NCI-H1417 treated with DMSO at 0.1 percent for 48 hours (cell line): ENCODE measurements around the gene MAPRE3.
"Not testable (repeated sequence)": the region's sequence is repeated elsewhere in the genome, so short reads cannot be mapped to it uniquely, and the experiment has no call there.

Experiments
- DNase-seq: peaks from one replicate; lab custom pipeline; 2025; lab: John Stamatoyannopoulos, UW

MAPRE3 gene

DNA sequence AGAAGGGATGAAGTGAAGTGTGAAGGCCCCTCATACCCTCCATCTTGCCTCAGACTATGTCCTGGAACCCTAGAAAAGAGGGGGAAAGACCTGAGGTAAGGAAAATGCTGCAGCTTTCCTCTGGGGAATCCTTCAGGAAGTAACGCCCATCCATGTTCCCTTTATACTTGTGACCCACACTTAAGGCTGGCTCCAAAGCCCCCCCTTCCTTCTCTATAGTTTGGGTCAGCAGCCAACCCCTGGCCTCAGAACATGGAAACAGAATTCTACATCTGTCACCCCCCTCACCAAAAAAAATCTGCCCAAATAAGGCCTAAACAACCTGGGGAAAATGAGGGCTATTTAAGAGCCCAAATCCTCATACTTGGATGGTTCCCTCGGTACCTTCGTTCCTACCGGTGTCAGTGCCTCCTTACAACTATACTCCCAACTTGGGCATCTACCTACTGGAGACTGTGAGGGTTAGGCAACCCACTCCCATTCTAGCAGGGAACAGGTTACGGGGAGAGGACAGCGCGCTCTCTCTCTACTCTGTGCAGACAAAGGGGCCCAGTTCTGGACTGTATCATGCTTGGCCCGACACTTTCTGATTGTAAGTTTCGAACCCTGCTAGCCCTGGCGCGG is 100.3 kb downstream of the MAPRE3 start:
- DNase-seq: no peak

DNA sequence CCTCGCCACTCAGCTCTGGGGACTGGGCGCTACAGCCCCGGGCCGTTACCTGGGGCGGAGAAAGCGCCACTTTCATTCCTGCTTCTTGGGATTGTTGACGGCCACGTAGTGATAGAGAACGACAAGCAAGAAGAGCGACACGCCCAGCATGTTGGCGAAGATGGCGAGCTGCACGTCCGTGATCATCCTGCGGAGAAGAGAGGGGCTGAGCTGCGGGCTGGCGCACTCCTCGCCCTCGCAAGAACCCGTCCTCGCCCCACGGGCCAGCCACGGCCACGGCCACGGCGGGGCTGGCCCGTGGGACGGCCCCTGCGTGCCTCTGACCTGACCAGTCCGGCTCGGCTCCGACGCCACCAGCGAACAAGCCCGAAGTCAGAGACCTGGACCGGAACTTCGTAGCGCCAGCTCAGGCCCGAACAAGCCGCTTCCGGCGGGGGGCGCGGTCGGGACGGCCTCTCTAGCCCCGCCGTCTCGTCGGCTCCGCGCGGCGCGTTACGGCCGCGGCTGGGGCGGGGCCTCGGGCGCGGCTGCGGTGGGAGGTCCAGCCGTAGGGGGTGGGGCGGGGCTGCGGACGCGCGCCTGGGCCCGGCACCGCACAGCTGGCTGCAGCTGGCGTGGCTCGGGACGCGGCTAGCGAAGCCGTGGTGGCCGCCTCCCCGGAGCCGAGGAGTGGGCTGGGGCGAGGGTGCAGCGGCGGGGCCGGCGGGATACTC is 101.0 kb downstream of the MAPRE3 start, which contains the start of gene OST4:
TSS of gene OST4 (minus strand) at position 378 of the 713 bp plus-strand sequence.
- peak; percentile 34 for DNase-seq

DNA sequence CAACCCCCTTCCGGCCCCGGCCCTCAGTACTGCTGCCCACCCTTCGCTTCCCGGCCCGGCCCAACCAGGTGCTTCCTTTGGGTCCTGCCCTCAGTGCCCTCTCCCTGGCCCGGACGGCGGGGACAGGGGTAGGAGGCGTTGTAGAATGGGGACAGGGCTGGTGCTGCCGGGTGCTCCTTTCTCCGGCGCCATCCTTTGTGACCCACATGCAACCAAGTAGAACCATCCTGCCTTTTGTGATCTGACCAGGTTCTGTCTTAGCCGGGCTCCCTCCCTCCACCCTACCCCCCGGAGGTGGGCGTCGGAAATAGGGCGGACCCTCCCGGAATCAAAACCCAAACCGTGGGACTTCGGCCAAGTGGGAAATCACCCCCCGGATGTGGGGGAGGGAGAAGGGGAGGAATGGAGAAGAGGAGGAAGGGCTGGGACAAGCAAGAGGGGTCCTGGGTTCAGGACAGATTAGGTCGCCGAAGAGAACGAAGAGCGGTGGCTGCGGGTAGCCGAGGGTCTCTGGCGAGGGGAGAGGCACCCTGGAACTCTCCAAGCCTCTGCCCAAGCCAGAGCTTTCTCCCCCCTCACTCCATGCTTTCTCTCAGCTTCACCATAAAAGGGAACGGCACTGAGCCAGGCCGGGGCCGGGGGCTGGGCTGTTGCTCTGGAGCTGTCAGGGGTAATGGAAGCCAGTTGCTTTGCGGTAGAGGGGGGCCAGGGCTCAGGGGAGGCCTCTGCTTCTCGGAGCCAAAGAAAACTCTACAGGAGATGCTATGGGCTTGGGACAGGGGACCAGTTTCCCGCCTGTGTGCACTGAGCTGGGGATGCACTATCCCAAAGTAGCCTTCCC is 101.8 kb downstream of the MAPRE3 start:
- DNase-seq: no peak

DNA sequence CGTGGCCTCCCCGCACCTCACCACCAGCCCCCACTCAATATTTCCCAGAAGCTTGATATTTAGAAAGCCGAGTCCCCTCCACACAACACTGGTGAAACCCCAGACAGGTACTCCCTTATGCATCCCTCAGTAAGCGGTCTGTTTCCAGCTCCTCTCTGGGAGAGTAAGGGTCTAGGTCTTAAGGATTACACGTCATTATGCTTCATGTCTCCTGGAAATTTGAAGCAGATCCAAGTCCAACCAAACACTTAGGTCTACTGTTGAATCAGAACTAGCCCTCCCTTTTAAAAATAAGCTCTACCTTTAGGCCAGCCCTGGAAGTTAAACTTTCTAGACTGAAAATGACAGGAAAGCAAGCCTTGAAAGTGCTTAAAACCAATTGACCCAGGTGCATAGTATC is 102.5 kb downstream of the MAPRE3 start:
- no peak for DNase-seq

DNA sequence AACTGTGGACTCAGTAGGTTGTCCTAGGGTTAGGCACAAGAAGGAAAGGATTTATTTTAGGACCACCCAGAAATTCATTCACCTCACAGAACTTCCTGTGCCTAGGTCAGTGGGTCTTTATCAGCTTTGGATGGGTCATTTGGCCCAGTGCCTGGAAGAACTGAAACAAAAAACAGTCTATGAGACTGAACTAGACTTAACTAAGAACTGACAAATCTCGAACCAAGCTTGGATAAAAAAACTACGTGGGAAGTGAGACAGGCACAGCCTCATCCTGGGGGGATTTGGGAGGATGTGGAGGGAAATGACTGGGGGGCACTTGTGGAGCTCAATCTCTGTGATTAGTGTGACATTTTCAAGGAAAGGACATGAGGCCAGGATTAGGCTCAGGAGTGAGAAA is 103.3 kb downstream of the MAPRE3 start:
- DNase-seq: no peak

DNA sequence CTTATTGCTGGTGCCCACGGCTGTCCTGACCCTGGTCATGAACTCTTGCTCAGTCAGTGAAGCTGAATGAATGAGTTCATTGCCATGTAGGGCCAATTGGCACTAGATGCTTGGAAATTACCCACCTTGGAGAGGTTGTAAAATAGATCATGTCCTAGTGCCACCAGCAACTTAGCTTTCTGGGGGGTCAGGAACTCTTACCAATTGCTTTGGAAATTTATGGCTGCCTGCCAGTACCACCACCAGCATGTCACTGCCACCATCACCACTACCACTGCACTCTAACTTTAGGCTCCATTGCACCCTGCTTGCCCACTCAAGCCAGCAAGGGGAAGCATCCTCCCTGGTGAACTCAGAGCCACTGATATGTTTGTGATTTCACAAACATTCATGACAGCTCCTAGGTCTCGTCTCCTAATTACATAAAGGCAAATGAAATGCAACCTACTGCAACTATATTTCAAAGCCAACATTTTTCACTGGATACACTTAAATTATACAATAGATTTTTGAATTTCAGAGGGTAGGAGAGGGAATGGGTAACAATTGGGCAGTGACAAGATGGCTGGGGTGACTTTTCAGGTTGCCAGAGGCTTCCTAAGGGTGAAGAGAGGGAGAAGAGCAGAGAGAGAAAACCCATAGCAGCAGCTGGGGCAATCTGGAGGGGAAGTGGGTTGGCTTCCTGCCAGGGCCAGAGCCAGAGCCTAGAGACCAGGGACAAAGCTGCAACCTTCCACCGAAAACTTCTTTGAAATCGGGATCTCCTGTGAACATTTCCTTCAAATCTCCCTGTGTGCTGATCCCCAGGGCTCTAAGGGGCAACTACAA is 104.5 kb downstream of the MAPRE3 start:
- DNase-seq: no peak

DNA sequence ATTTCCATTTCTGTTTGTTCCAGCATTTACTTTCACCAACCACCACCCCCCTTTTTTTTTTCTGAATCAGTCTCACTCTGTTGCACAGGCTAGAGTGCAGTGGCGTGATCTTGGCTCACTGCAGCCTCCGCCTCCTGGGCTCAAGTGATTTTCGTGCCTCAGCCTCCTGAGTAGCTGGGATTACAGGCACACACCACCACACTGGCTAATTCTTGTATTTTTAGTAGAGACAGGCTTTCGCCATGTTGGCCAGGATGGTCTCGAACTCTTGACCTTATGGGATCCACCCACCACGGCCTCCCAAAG is 105.1 kb downstream of the MAPRE3 start:
- not testable (repeated sequence) for DNase-seq

DNA sequence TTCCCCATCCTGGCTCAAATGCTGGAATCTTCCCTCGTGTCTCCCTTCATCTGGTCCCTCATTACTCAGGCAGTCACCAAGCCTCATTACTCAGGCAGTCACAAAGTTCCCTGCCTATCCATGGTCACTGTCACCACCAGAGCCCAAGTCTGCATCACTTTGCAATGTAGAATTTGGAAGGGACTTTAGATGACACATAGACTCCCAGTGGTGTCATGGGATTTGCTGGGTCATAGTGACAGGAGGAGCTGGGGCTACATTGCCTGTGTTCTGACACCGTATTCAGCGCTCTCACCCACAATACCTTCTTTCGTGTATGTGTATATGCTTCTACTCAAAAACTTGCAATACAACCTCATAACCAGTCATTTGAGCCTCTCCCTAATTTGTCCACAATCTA is 105.9 kb downstream of the MAPRE3 start:
- DNase-seq: no peak
